HG03521 (cell line): ENCODE data around the gene TBC1D5.
"Not testable (repeated sequence)": the region's sequence is repeated elsewhere in the genome, so short reads cannot be mapped to it uniquely, and the experiment has no call there.

Source experiments
- ATAC-seq: cut with Tn5 transposase; IDR thresholded peaks from one replicate; pipeline ENCODE4 v1.9.1; 2021; ENCODE audit warnings: mild to moderate bottlenecking, moderate library complexity; ENCODE audit not compliant: unreplicated experiment

TBC1D5 gene

GRCh38 chr3:17423786-17424536 is 318.5 kb downstream of the TBC1D5 start:
- no peak for ATAC-seq

- no peak for ATAC-seq
These were observed 319.8 kb downstream of the TBC1D5 start for GRCh38 chr3:17422636-17423035.

GRCh38 chr3:17420668-17421067 is 321.8 kb downstream of the TBC1D5 start:
- ATAC-seq = no peak

GRCh38 chr3:17412950-17413530 is 329.4 kb downstream of the TBC1D5 start:
- ATAC-seq = peak; percentile 59

GRCh38 chr3:17411157-17411877 is 331.1 kb downstream of the TBC1D5 start:
- no peak for ATAC-seq

- no peak for ATAC-seq
These were observed 334.9 kb downstream of the TBC1D5 start for GRCh38 chr3:17407576-17407975.

- ATAC-seq = no peak
These were observed 337.9 kb downstream of the TBC1D5 start for GRCh38 chr3:17404548-17404947.

- ATAC-seq = no peak
These were observed 340.0 kb downstream of the TBC1D5 start for GRCh38 chr3:17402442-17402841.

- no peak for ATAC-seq
These were observed 340.5 kb downstream of the TBC1D5 start for GRCh38 chr3:17401912-17402311.

- ATAC-seq = peak; percentile 28
These were observed 342.8 kb downstream of the TBC1D5 start for GRCh38 chr3:17399586-17399985.

- peak; percentile 98 for ATAC-seq
These were observed 343.4 kb downstream of the TBC1D5 start for GRCh38 chr3:17398959-17399551.

- no peak for ATAC-seq
These were observed 346.4 kb downstream of the TBC1D5 start for GRCh38 chr3:17396036-17396435.

- ATAC-seq = no peak
These were observed 347.8 kb downstream of the TBC1D5 start for GRCh38 chr3:17394541-17395155.

- not testable (repeated sequence) for ATAC-seq
These were observed 349.9 kb downstream of the TBC1D5 start for GRCh38 chr3:17392516-17392915.

GRCh38 chr3:17390785-17391184 is 351.6 kb downstream of the TBC1D5 start:
- ATAC-seq = no peak

GRCh38 chr3:17387108-17387507 is 355.3 kb downstream of the TBC1D5 start:
- ATAC-seq = no peak

- no peak for ATAC-seq
These were observed 356.0 kb downstream of the TBC1D5 start for GRCh38 chr3:17386432-17386831.

- no peak for ATAC-seq
These were observed 357.7 kb downstream of the TBC1D5 start for GRCh38 chr3:17384567-17385296.

GRCh38 chr3:17373304-17373703 is 369.1 kb downstream of the TBC1D5 start:
- ATAC-seq = no peak
